ENCODE measurements around the gene CCDC188. TPM values are rescaled to one million over a fixed set of nuclear protein-coding genes. Genes with fewer than 3 reads are reported as not detected.
A peak's percentile ranks its signal among the peaks of the same experiment; 100 is the strongest.

CCDC188 gene
- total and polyA plus RNA-seq, 2 of the 4 experiments (the other 2 are of a cell fraction), result 0.10 TPM; not detected in 1

DNA sequence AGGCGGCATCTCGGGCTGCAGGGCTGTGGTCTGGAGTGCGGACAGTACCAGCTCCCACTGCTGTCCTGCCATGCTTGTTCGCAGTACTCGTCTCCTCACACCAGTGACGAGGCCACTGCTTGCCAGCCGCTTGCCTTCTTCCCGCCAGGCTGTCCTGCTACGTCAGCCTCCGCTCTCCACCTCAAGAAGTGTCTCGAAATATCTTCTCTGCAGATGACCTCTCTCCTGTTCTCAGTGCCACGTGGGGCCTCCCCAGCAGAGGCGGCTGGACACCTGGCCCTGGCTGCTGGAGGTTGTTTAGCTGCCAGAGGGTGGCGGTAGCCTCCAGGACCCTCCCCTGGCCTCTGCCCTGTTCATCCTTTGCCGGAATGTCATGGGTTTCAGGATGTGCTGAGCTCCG is 3.1 kb upstream of the CCDC188 start:
- Histone ChIP-seq H2AK5ac (ENCODE audit: low read depth, low read length) (peak overlapping the region; percentile 27; the same call in 1 of the 2 replicates), H4K91ac (ENCODE audit: insufficient read depth, low read depth, low read length) (no peak overlapping the region), H2AFZ (replicated peaks; ENCODE audit: low read length, poor library complexity) (peak overlapping the region; percentile 67), H3K56ac (ENCODE audit: extremely low read depth, insufficient read depth, low read length) (no peak overlapping the region), H3K18ac (ENCODE audit: low read depth, low read length) (no peak overlapping the region), H3K9ac (ENCODE audit: low read depth, low read length) (no peak overlapping the region; the same call in 1 of the 2 replicates), H3K4me2 (ENCODE audit: low read depth, low read length) (peak overlapping the region; percentile 5; the same call in 1 of the 2 replicates), H4K5ac (ENCODE audit: low read depth, low read length) (no peak overlapping the region), H3K4me1 (ENCODE audit: control insufficient read depth, insufficient read depth, low read length) (peaks cover 8% of the 10 kb centered on the region), H3K4ac (ENCODE audit: low read depth, low read length) (peak overlapping the region; percentile 25), H3K23ac (ENCODE audit: low read depth, low read length) (no peak overlapping the region), H3K14ac (replicated peaks; ENCODE audit: low read depth, low read length) (peak overlapping the region; percentile 50), H3K4me3 (ENCODE audit: insufficient read depth, low read depth, low read length) (no peak overlapping the region), H2AK9ac (replicated peaks; ENCODE audit: low read depth, low read length, poor library complexity) (peak overlapping the region; percentile 61), H3K36me3 (ENCODE audit: control insufficient read depth, insufficient read depth, low read length) (no peaks in the 10 kb centered on the region), H2BK120ac (ENCODE audit: low read depth, low read length) (no peak overlapping the region), H2BK5ac (ENCODE audit: low read depth, low read length, poor library complexity, severe bottlenecking) (no peak overlapping the region), H4K8ac (ENCODE audit: low read depth in 2 of 2, low read length in 2 of 2) (peak overlapping the region in 1 of 2 experiments; percentile 21; a peak in 1 of 4 replicates), H3K79me1 (ENCODE audit: low read depth in 1 of 2, low read length in 2 of 2) (no peaks in the 10 kb centered on the region), H3K9me3 (ENCODE audit: control insufficient read depth, insufficient read depth, low read length) (no peaks in the 10 kb centered on the region), H3K27ac (ENCODE audit: insufficient read depth, low read length) (no peak overlapping the region), H2BK15ac (ENCODE audit: low read depth, low read length) (no peak overlapping the region), H3K9me1 (ENCODE audit: insufficient read depth, low read length) (no peaks in the 10 kb centered on the region), H3K27me3 (ENCODE audit: control insufficient read depth, insufficient read depth, low read length) (peaks cover 4% of the 10 kb centered on the region; the same call in 1 of the 2 replicates), H4K20me1 (ENCODE audit: insufficient read depth, low read length) (peaks cover 11% of the 10 kb centered on the region; the same call in 1 of the 2 replicates), H2BK20ac (ENCODE audit: low read depth, low read length) (no peak overlapping the region)
- intact Hi-C loops (cut with micrococcal nuclease) (no loop called here), in situ Hi-C loops (cut with MboI; ENCODE audit: low sequenced_read_pairs) (loop anchor here (10.0 kb wide), 1 partner anchor 301 kb away; no protein-coding TSS in a partner anchor), dilution Hi-C loops (cut with HindIII; ENCODE audit: low sequenced_read_pairs, unreplicated experiment) (no loop called here)
- ChIA-PET POLR2A (ENCODE audit: unreplicated experiment) (no interaction called here), CTCF (no interaction called here)
- TF ChIP-seq MAFK (IDR thresholded peaks at IDR 0.05; ENCODE audit: low read depth, low read length), result no peak
- TF ChIP-seq CTCF (conservative IDR thresholded peaks at IDR 0.05; ENCODE audit: low read depth, low read length), result no peak
- TF ChIP-seq RCOR1 (IDR thresholded peaks at IDR 0.05; ENCODE audit: insufficient replicate concordance, low read length), result no peak
- TF ChIP-seq RAD21 (IDR thresholded peaks at IDR 0.05; ENCODE audit: low read length), result no peak
- TF ChIP-seq CEBPB (IDR thresholded peaks at IDR 0.05; ENCODE audit: low read depth, low read length), result no peak
- TF ChIP-seq CHD1 (IDR thresholded peaks at IDR 0.05; ENCODE audit: low read depth, low read length), result no peak
- TF ChIP-seq BHLHE40 (IDR thresholded peaks at IDR 0.05; ENCODE audit: low read depth, low read length), result no peak
- TF ChIP-seq, protein P1, sequence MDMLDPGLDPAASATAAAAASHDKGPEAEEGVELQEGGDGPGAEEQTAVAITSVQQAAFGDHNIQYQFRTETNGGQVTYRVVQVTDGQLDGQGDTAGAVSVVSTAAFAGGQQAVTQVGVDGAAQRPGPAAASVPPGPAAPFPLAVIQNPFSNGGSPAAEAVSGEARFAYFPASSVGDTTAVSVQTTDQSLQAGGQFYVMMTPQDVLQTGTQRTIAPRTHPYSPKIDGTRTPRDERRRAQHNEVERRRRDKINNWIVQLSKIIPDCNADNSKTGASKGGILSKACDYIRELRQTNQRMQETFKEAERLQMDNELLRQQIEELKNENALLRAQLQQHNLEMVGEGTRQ (IDR thresholded peaks at IDR 0.05; ENCODE audit: low read depth, low read length), result no peak
- no peak for TF ChIP-seq POLR2A (IDR thresholded peaks at IDR 0.05; ENCODE audit: low read depth, low read length)
- no peak for TF ChIP-seq NFE2L2 (IDR thresholded peaks at IDR 0.05; ENCODE audit: low read depth, low read length)
- no peak for TF ChIP-seq RFX5 (IDR thresholded peaks at IDR 0.05; ENCODE audit: low read depth, low read length)
- TF ChIP-seq MXI1 (IDR thresholded peaks at IDR 0.05; ENCODE audit: borderline replicate concordance, low read depth, low read length), result no peak
- TF ChIP-seq ELK1 (IDR thresholded peaks at IDR 0.05; ENCODE audit: borderline replicate concordance, low read depth, low read length), result no peak
- TF ChIP-seq MAZ (IDR thresholded peaks at IDR 0.05; ENCODE audit: borderline replicate concordance, low read depth, low read length), result no peak
- no peak for TF ChIP-seq SMC3 (IDR thresholded peaks at IDR 0.05; ENCODE audit: low read depth, low read length)
- TF ChIP-seq FOS (IDR thresholded peaks at IDR 0.05; ENCODE audit: low read depth, low read length), result no peak
- DNase-seq (peak; percentile 20), ATAC-seq (ENCODE audit: low read depth) (peak; percentile 27; the same call in 1 of the 2 replicates)
- BruUV-seq (replicated peaks), result no TSS peak
- 40% methylated on average over 5 of the region's 16 CpGs; no CpG with 5 or more reads in 1 of the 2 experiments for WGBS, 2 experiments (ENCODE audit: extremely low coverage in 2 of 2, insufficient read length in 1 of 2)
